GM06990 (cell line): ENCODE measurements around the gene RELN.

ENCODE experiments used
- DNase-seq: peaks from one replicate; pipeline ENCODE4 v3.0.0-alpha.2; 2011; ENCODE audit not compliant: insufficient read length; ENCODE audit errors: extremely low read depth
- H3K27me3 ChIP-seq: replicated peaks from 2 replicates; pipeline ENCODE4 v1.6.0; 2011; ENCODE audit warnings: low read length; ENCODE audit not compliant: control insufficient read depth, insufficient read depth
- H3K36me3 ChIP-seq: 2 replicates; pipeline ENCODE4 v1.5.1; 2011; ENCODE audit warnings: low read length; ENCODE audit not compliant: control insufficient read depth, insufficient read depth
- H3K4me3 ChIP-seq: replicated peaks from 2 replicates; pipeline ENCODE4 v1.5.1; 2011; ENCODE audit warnings: low read depth, mild to moderate bottlenecking, control low read depth, low read length
- TF ChIP-seq, protein P1 (sequence below): IDR thresholded peaks from 2 replicates; pipeline ENCODE4 v1.5.1; 2011; ENCODE audit warnings: low read length, control low read depth, mild to moderate bottlenecking, inconsistent platforms; ENCODE audit not compliant: insufficient read depth, poor library complexity, severe bottlenecking

The RELN gene

DNA sequence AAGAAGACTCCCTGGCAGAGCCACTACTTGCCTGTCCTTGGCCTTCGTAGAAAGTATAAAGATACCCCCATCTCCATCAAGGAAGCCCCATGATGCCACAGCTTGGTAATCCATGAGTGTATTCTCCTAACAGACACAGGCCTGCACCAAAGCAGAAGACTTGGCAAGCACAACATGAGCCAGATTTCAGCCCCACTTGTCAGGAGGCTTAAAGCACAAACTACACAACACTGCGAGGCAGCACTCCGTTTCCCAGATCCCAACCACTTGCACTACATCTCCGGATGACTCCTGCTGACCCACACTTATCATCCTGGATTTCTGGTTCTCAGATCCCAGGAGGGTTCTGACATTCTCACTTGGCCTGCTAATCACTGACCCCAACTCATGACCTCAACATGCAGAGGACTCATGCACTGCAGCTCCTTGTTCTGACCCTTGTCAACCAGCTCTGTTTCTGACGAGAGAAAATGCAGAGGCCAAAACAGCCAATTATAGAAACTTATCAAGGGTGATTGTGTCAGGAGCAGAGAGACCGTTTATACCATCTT is 100.8 kb downstream of the RELN start:
- H3K27me3 ChIP-seq = no peaks in the 10 kb centered on the region
- no peak for DNase-seq
- H3K36me3 ChIP-seq = no peaks in the 10 kb centered on the region
- no peak overlapping the region for H3K4me3 ChIP-seq
- TF ChIP-seq, protein P1, sequence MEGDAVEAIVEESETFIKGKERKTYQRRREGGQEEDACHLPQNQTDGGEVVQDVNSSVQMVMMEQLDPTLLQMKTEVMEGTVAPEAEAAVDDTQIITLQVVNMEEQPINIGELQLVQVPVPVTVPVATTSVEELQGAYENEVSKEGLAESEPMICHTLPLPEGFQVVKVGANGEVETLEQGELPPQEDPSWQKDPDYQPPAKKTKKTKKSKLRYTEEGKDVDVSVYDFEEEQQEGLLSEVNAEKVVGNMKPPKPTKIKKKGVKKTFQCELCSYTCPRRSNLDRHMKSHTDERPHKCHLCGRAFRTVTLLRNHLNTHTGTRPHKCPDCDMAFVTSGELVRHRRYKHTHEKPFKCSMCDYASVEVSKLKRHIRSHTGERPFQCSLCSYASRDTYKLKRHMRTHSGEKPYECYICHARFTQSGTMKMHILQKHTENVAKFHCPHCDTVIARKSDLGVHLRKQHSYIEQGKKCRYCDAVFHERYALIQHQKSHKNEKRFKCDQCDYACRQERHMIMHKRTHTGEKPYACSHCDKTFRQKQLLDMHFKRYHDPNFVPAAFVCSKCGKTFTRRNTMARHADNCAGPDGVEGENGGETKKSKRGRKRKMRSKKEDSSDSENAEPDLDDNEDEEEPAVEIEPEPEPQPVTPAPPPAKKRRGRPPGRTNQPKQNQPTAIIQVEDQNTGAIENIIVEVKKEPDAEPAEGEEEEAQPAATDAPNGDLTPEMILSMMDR = no peak

DNA sequence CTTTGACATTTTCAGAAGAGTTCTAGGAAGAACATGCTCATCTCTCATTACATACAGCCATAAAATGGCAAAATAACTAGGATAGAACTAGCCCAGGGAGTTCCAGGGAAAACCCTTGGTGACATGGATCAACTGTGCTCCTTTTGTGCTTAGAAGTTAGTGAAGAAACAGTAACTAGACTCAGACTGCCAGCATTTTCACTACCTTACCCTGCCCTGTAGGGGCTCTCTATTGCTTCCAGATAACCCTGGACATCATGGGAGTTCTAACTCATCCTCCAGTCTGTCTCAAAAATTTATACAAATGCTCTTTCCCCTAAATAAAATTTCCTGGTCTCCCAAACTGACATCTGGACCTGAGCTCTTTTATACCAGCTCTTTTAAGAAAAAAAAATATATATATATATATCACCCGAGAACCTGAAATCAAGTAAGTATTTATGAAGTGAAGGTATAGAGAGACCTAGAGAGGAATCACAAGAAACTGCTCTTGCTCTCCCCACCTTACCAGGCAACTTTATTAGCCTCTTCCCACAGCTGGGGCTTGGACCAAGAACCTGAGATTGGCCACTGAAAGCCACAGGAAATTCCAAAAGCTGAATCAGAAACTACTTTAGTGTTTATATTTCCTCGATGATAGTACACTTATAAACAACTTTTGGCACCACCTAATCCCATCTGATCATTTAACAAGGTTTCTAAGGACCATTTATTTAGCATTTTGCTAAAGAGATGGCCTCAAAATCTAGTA is 101.4 kb downstream of the RELN start:
- TF ChIP-seq, protein P1 = no peak
- no peaks in the 10 kb centered on the region for H3K27me3 ChIP-seq
- no peak for DNase-seq
- no peaks in the 10 kb centered on the region for H3K36me3 ChIP-seq
- H3K4me3 ChIP-seq = no peak overlapping the region

DNA sequence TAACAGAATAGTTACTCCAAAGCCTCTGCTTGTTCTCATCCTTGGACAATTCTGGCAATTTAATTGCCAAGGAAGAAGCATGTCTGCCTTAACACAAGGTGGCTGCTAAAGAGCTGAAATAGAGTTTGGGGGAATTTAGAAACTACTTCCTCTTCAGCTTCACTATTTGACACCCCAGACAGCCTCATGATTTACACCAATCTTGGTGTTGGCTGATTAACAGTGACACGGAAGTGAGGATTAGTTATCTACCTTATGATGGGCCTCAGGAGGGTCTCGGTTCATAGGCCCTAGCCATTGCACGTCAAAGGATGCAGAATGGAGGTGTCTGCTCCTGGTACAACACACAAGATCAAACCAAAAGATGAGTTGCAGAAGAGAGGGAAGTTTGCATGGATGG is 102.4 kb downstream of the RELN start:
- no peak overlapping the region for H3K4me3 ChIP-seq

GRCh38 chr7:103879928-103880600 is 109.4 kb downstream of the RELN start:
- TF ChIP-seq, protein P1 = no peak
- Histone ChIP-seq H3K4me3 (no peak overlapping the region), H3K36me3 (no peaks in the 10 kb centered on the region), H3K27me3 (no peaks in the 10 kb centered on the region)
- no peak for DNase-seq

More for the DNA sequence above, 102.4 kb downstream of the RELN start:
- no peaks in the 10 kb centered on the region for H3K27me3 ChIP-seq
- no peaks in the 10 kb centered on the region for H3K36me3 ChIP-seq
- TF ChIP-seq, protein P1 = no peak
- DNase-seq = no peak

GRCh38 chr7:103879411-103879810 is 110.0 kb downstream of the RELN start:
- Histone ChIP-seq H3K36me3 (no peaks in the 10 kb centered on the region), H3K27me3 (no peaks in the 10 kb centered on the region), H3K4me3 (no peak overlapping the region)
- TF ChIP-seq, protein P1 = no peak
- DNase-seq = no peak
